ENCODE results near the gene ABHD14A.

DNA sequence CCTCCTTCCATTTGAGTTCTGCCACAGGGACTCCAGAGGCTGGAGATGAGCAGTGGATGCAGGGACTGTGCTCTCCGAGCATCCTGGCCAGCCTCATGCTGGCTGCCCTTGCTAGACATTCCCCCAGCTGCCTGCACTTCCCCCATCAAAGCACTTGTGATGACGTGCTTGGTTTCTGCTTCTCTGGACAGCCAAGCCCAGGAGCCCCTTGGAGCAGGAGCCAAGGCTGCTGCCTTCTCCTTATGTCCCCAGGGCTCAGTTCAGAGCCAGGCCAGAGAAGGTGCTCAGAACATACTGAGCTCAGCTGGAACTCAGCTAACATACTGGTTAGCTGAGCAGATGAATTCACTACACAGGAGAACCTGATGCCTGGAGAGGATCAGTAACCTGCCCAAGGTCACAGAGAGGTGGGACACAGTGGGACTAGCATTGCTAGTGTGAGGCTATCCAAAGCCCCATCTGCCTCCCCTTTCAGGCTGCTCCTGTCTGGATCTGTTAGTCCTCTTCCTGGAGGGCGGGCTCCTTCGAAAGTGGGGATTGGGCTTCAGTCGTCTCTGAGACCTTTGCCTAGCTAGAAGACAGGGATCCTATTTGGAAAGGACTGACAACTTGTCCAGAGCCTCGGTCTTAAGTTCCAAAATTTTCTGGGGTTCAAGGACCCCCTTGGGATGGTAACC, 11.9 kb upstream of the ABHD14A start:
- TF ChIP-seq POLR2A (IDR thresholded peaks at IDR 0.05), result no peak
- TF ChIP-seq, protein P1, sequence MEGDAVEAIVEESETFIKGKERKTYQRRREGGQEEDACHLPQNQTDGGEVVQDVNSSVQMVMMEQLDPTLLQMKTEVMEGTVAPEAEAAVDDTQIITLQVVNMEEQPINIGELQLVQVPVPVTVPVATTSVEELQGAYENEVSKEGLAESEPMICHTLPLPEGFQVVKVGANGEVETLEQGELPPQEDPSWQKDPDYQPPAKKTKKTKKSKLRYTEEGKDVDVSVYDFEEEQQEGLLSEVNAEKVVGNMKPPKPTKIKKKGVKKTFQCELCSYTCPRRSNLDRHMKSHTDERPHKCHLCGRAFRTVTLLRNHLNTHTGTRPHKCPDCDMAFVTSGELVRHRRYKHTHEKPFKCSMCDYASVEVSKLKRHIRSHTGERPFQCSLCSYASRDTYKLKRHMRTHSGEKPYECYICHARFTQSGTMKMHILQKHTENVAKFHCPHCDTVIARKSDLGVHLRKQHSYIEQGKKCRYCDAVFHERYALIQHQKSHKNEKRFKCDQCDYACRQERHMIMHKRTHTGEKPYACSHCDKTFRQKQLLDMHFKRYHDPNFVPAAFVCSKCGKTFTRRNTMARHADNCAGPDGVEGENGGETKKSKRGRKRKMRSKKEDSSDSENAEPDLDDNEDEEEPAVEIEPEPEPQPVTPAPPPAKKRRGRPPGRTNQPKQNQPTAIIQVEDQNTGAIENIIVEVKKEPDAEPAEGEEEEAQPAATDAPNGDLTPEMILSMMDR (IDR thresholded peaks at IDR 0.05), result no peak

Data from body of pancreas (tissue), 4 donors.